ENCODE measurements around the gene ARHGAP40.

- TF ChIP-seq CTCF (IDR thresholded peaks at IDR 0.05; ENCODE audit: low read depth, low read length) = peak; percentile 96
- TF ChIP-seq POLR2A (IDR thresholded peaks at IDR 0.05; ENCODE audit: extremely low read depth, insufficient read length) = no peak
Observed at GRCh38 chr20:38633577-38634093, 32.0 kb downstream of the ARHGAP40 start.

Measured in NB4 (cell line).